Cardiac muscle cell (in vitro differentiated cells and primary cell): ENCODE data around the gene CENATAC. TPM values are rescaled to one million over a fixed set of nuclear protein-coding genes. Genes with fewer than 3 reads are reported as not detected.
"Not testable (repeated sequence)": the region's sequence is repeated elsewhere in the genome, so short reads cannot be mapped to it uniquely, and the experiment has no call there.

Experiments used
- DNase-seq, 2 donors: peaks; one replicate each; pipeline versions ENCODE4 v3.0.0 to v3.0.0-alpha.2; 2010 to 2017; ENCODE audit warnings: low read depth in 1 of 2, low spot score in 1 of 2
- H3K27ac ChIP-seq: fragments of 200-600 bp; sonication (generic); 2 replicates; pipeline ENCODE4 v1.5.1; 2016
- H3K27me3 ChIP-seq: fragments of 200-600 bp; sonication (generic); 2 replicates; pipeline ENCODE4 v1.6.0; 2016; ENCODE audit warnings: control low read depth
- H3K36me3 ChIP-seq: fragments of 200-600 bp; sonication (generic); 2 replicates; pipeline ENCODE4 v1.5.1; 2016; ENCODE audit warnings: control low read depth
- H3K4me1 ChIP-seq: fragments of 200-600 bp; sonication (generic); 2 replicates; pipeline ENCODE4 v1.8.1; 2017; ENCODE audit warnings: low read depth, mild to moderate bottlenecking, mixed run types
- H3K4me3 ChIP-seq: fragments of 200-600 bp; sonication (generic); 2 replicates; pipeline ENCODE4 v1.5.1; 2016; ENCODE audit warnings: mild to moderate bottlenecking
- H3K9me3 ChIP-seq: fragments of 200-600 bp; sonication (generic); 2 replicates; pipeline ENCODE4 v1.5.1; 2017; ENCODE audit warnings: low read depth, mild to moderate bottlenecking, control low read depth
- polyA plus RNA-seq: library from polyadenylated mRNA; unstranded; fragments of >200 nt; fragmentation: Nextera tagmentation; extraction: Ambion mirVana; gene quantifications from 2 replicates; pipeline ENCODE4 v1.2.1, GENCODE V29; 2016
- total RNA-seq: library from RNA; depleted of rRNA; stranded (reverse); fragments of >200 nt; gene quantifications from 2 replicates; pipeline ENCODE4 v1.2.3, GENCODE V29; 2016
- TF ChIP-seq, protein P1 (sequence below): IDR thresholded peaks from 2 replicates; pipeline ENCODE4 v1.5.1; 2012; ENCODE audit warnings: low read depth, mild to moderate bottlenecking, low read length

Gene CENATAC
- total and polyA plus RNA-seq, 2 experiments from 2014 or later = 27.0 to 78.2 TPM

DNA sequence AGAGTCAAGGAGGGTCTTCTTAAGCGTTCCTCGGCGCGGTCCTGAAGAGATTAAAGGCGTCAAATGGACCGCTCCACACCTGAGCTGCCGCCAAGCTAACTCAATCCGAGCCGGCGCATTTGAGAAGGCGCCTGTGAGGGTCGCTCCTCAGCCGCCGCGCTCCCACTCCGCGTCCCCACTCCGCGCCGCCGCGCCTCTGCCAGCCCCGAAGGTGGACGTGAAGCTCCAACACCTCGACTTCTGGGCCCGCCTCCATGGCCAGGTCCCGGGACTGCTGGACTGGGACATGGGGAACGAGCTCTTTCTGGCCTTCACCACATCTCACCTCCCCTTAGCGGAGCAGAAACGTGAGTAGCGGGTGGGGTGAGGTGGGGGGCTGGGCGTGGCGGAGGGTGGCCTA is 26.3 kb upstream of the CENATAC start, which contains the start of gene FOXR1:
Gene FOXR1, plus strand, starts transcription at position 116 of the 400 bp plus-strand sequence. Its CDS starts 171 bp downstream, at position 287.
- Histone ChIP-seq H3K4me3 (no peak within 1 kb of the TSS), H3K27ac (no peak within 1 kb of the TSS), H3K27me3 (no peaks in the 10 kb centered on the region), H3K9me3 (no peaks in the 10 kb centered on the region), H3K4me1 (no peaks in the 10 kb centered on the region), H3K36me3 (no peaks in the 10 kb centered on the region)
- TF ChIP-seq, protein P1, sequence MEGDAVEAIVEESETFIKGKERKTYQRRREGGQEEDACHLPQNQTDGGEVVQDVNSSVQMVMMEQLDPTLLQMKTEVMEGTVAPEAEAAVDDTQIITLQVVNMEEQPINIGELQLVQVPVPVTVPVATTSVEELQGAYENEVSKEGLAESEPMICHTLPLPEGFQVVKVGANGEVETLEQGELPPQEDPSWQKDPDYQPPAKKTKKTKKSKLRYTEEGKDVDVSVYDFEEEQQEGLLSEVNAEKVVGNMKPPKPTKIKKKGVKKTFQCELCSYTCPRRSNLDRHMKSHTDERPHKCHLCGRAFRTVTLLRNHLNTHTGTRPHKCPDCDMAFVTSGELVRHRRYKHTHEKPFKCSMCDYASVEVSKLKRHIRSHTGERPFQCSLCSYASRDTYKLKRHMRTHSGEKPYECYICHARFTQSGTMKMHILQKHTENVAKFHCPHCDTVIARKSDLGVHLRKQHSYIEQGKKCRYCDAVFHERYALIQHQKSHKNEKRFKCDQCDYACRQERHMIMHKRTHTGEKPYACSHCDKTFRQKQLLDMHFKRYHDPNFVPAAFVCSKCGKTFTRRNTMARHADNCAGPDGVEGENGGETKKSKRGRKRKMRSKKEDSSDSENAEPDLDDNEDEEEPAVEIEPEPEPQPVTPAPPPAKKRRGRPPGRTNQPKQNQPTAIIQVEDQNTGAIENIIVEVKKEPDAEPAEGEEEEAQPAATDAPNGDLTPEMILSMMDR = no peak
- no peak for DNase-seq

- TF ChIP-seq, protein P1 = no peak
- no peaks in the 10 kb centered on the region for H3K36me3 ChIP-seq
- no peaks in the 10 kb centered on the region for H3K9me3 ChIP-seq
- H3K27me3 ChIP-seq = no peaks in the 10 kb centered on the region
- H3K27ac ChIP-seq = no peak overlapping the region
- no peak for DNase-seq
- no peaks in the 10 kb centered on the region for H3K4me1 ChIP-seq
- H3K4me3 ChIP-seq = no peak overlapping the region
Observed at GRCh38 chr11:118973985-118974384, 24.0 kb upstream of the CENATAC start.

GRCh38 chr11:118975771-118976709 is 21.9 kb upstream of the CENATAC start:
- TF ChIP-seq, protein P1 = no peak
- peak; percentile 10 to 20 for DNase-seq
- no peaks in the 10 kb centered on the region for H3K9me3 ChIP-seq
- no peak overlapping the region for H3K4me3 ChIP-seq
- H3K27ac ChIP-seq = no peak overlapping the region
- H3K27me3 ChIP-seq = no peaks in the 10 kb centered on the region
- H3K4me1 ChIP-seq = no peaks in the 10 kb centered on the region
- no peaks in the 10 kb centered on the region for H3K36me3 ChIP-seq

DNA sequence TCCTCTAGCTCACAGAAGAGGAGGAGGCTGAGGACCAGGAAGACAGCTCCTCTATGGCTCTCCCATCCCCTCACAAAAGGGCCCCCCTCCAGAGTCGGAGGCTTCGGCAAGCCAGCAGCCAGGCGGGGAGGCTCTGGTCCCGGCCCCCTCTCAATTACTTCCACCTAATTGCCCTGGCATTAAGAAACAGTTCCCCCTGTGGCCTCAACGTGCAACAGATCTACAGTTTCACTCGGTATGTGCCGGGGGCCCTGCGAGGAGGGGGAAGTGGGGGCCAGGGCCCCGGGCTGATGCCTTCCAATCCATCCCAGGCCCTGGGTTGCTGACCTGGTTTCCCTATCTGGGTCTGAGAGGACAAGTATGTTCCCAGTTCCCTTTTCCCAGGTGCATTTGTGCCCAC is 18.5 kb upstream of the CENATAC start:
- no peak overlapping the region for H3K27ac ChIP-seq
- TF ChIP-seq, protein P1 = no peak
- no peaks in the 10 kb centered on the region for H3K9me3 ChIP-seq
- H3K4me1 ChIP-seq = no peaks in the 10 kb centered on the region
- no peak overlapping the region for H3K4me3 ChIP-seq
- no peak for DNase-seq
- H3K36me3 ChIP-seq = no peaks in the 10 kb centered on the region
- no peaks in the 10 kb centered on the region for H3K27me3 ChIP-seq

- Histone ChIP-seq H3K36me3 (no peaks in the 10 kb centered on the region), H3K9me3 (no peaks in the 10 kb centered on the region), H3K27ac (no peak overlapping the region), H3K27me3 (no peaks in the 10 kb centered on the region), H3K4me1 (no peaks in the 10 kb centered on the region), H3K4me3 (no peak overlapping the region)
- TF ChIP-seq, protein P1 = no peak
- peak in 1 of 2 donors; percentile 51 for DNase-seq
Observed at GRCh38 chr11:118980191-118980881, 17.6 kb upstream of the CENATAC start.

GRCh38 chr11:118984337-118984736 is 13.6 kb upstream of the CENATAC start:
- not testable (repeated sequence) for H3K27me3 ChIP-seq, H3K27ac ChIP-seq, DNase-seq, H3K9me3 ChIP-seq, H3K4me3 ChIP-seq, H3K36me3 ChIP-seq, H3K4me1 ChIP-seq
